ENCODE measurements around the gene SUCO. TPM values are rescaled to one million over a fixed set of nuclear protein-coding genes. Genes with fewer than 3 reads are reported as not detected.

The SUCO gene
- total RNA-seq, 4 donors from 2014 or later, result 23.9 to 49.4 (median 34.5) TPM

DNA sequence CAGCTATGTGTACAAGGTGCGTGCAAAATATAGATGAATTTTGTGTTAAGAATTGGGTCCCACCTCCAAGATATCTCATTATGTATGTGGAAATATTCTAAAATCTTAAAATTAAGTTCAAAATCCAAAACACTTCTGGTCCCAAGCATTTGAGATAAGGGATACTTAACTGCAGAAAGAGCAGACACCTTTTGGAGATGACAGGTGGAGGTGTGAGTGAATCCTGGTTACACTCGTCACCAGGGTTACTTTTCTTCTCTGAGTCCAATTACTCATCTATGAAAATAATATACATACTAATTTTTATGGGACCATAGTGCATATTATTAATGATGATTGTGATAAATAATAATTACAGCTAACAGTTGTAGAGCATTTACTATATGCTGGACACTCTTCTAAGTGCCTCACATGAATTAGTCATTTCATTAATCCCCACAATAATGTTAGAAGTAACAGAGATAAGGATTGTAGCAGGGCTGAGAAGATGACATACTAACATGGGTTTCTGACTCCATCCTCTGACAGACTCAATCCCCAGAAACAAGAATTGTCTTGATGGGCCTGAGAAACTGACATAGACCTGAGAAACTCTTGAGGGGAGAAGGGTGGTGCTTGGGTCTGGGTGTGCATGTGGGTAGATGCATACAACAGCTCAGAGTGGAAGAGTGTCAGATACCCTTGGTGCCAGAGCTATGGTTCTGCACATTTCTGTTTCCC lies 117.7 kb downstream of the SUCO start:
- Histone ChIP-seq H3K4me1 (no peaks in the 10 kb centered on the region), H3K4me3 (no peak overlapping the region), H3K27ac (no peak overlapping the region), H3K9me3 (no peaks in the 10 kb centered on the region), H3K27me3 (no peaks in the 10 kb centered on the region), H3K36me3 (no peaks in the 10 kb centered on the region)
- TF ChIP-seq EP300 (IDR thresholded peaks at IDR 0.05) (no peak), POLR2A (IDR thresholded peaks at IDR 0.05) (no peak), POLR2AphosphoS5 (IDR thresholded peaks at IDR 0.05) (no peak)
- TF ChIP-seq, protein P1, sequence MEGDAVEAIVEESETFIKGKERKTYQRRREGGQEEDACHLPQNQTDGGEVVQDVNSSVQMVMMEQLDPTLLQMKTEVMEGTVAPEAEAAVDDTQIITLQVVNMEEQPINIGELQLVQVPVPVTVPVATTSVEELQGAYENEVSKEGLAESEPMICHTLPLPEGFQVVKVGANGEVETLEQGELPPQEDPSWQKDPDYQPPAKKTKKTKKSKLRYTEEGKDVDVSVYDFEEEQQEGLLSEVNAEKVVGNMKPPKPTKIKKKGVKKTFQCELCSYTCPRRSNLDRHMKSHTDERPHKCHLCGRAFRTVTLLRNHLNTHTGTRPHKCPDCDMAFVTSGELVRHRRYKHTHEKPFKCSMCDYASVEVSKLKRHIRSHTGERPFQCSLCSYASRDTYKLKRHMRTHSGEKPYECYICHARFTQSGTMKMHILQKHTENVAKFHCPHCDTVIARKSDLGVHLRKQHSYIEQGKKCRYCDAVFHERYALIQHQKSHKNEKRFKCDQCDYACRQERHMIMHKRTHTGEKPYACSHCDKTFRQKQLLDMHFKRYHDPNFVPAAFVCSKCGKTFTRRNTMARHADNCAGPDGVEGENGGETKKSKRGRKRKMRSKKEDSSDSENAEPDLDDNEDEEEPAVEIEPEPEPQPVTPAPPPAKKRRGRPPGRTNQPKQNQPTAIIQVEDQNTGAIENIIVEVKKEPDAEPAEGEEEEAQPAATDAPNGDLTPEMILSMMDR (IDR thresholded peaks at IDR 0.05), result no peak
- WGBS, result 89% methylated on average over 2 of the region's 2 CpGs
- no peak for DNase-seq (ENCODE audit: low spot score in 2 of 2)

DNA sequence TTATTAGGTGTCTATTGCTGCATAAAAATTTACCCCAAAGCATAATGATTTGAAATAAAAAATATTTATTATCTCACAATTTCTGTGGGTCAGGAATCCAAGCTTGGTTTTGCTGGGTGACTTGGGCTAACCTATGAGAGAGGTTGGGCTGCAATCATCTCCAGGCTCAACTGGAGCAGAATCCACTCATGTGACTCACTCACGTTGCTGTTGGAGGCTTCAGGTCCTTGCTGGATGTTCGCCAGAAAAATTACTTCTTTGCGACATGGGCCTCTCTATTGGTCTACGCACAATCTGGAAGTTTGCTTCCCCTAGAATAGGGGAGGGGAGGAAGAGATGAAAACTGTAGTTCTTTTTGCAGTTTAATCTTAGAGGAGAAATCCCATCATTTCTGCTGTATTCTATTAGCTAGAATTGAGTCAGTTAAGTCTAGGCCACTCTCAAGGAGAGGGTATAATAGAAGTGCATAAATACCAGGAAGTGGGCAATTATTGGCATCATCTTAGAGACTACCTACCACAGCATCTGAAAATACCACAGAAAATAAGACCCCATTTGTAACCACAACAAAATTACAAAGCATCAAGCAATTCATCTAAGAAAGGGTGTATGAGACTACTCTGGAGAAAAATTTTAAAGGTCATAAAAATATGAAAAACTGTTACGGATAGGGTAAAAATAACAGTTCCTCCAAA lies 120.2 kb downstream of the SUCO start:
- DNase-seq (ENCODE audit: low spot score in 2 of 2), result no peak
- H3K27me3 ChIP-seq, result no peaks in the 10 kb centered on the region
- 48% methylated on average over 5 of the region's 5 CpGs for WGBS
- TF ChIP-seq POLR2AphosphoS5 (IDR thresholded peaks at IDR 0.05), result no peak
- TF ChIP-seq, protein P1 (IDR thresholded peaks at IDR 0.05), result no peak
- TF ChIP-seq POLR2A (IDR thresholded peaks at IDR 0.05), result no peak
- no peak for TF ChIP-seq EP300 (IDR thresholded peaks at IDR 0.05)
- no peaks in the 10 kb centered on the region for H3K9me3 ChIP-seq
- H3K4me1 ChIP-seq, result no peaks in the 10 kb centered on the region
- no peak overlapping the region for H3K4me3 ChIP-seq
- H3K27ac ChIP-seq, result no peak overlapping the region
- no peaks in the 10 kb centered on the region for H3K36me3 ChIP-seq

- TF ChIP-seq POLR2AphosphoS5 (IDR thresholded peaks at IDR 0.05), result no peak
- TF ChIP-seq POLR2A (IDR thresholded peaks at IDR 0.05), result no peak
- TF ChIP-seq EP300 (IDR thresholded peaks at IDR 0.05), result no peak
- TF ChIP-seq, protein P1 (IDR thresholded peaks at IDR 0.05), result no peak
Observed at GRCh38 chr1:172654535-172654934, 121.6 kb downstream of the SUCO start.

GRCh38 chr1:172656576-172656975 lies 123.6 kb downstream of the SUCO start:
- no peak for DNase-seq (ENCODE audit: low spot score in 2 of 2)
- TF ChIP-seq POLR2A (IDR thresholded peaks at IDR 0.05) (no peak), EP300 (IDR thresholded peaks at IDR 0.05) (no peak), POLR2AphosphoS5 (IDR thresholded peaks at IDR 0.05) (no peak)
- TF ChIP-seq, protein P1 (IDR thresholded peaks at IDR 0.05), result no peak
- no peaks in the 10 kb centered on the region for H3K9me3 ChIP-seq
- H3K27ac ChIP-seq, result no peak overlapping the region
- no peaks in the 10 kb centered on the region for H3K36me3 ChIP-seq
- no peaks in the 10 kb centered on the region for H3K27me3 ChIP-seq
- WGBS, result 76% methylated on average over 6 of the region's 6 CpGs
- no peaks in the 10 kb centered on the region for H3K4me1 ChIP-seq
- no peak overlapping the region for H3K4me3 ChIP-seq

More at GRCh38 chr1:172654535-172654934, 121.6 kb downstream of the SUCO start:
- no peaks in the 10 kb centered on the region for H3K27me3 ChIP-seq
- no peaks in the 10 kb centered on the region for H3K4me1 ChIP-seq
- no peaks in the 10 kb centered on the region for H3K36me3 ChIP-seq
- H3K4me3 ChIP-seq, result no peak overlapping the region
- H3K27ac ChIP-seq, result no peak overlapping the region
- H3K9me3 ChIP-seq, result no peaks in the 10 kb centered on the region
- 85% methylated on average over 2 of the region's 2 CpGs for WGBS
- DNase-seq (ENCODE audit: low spot score in 2 of 2), result no peak

DNA sequence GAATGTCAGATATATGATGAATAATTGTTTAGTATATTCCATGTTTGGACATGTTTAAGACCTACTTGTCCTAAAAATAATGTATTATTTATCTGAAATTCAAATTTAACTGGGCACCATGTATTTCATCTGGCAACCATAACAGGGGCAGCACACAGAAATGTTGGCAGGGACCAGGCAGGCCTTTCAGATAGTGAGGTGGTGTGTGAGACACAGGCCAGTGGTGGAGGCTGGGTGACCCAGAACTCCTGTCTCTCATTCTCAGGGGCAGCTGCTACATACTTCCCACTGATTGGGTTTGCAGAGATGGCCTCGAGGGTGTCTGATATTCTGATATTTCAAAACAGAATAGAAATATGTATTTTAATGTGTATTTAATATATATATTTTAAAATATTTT lies 124.6 kb downstream of the SUCO start:
- TF ChIP-seq, protein P1 (IDR thresholded peaks at IDR 0.05), result no peak
- TF ChIP-seq POLR2AphosphoS5 (IDR thresholded peaks at IDR 0.05) (no peak), POLR2A (IDR thresholded peaks at IDR 0.05) (no peak), EP300 (IDR thresholded peaks at IDR 0.05) (no peak)
- no peaks in the 10 kb centered on the region for H3K9me3 ChIP-seq
- no peak overlapping the region for H3K27ac ChIP-seq
- 94% methylated on average over 1 of the region's 1 CpG for WGBS
- H3K36me3 ChIP-seq, result no peaks in the 10 kb centered on the region
- H3K27me3 ChIP-seq, result no peaks in the 10 kb centered on the region
- no peak for DNase-seq (ENCODE audit: low spot score in 2 of 2)
- H3K4me3 ChIP-seq, result no peak overlapping the region
- H3K4me1 ChIP-seq, result no peaks in the 10 kb centered on the region
